Vagina (tissue), 2 donors: ENCODE results near the gene POLR2E.

Source experiments
- POLR2A ChIP-seq, 2 donors: fragments of 450-650 bp; IDR thresholded peaks; one replicate each; pipeline ENCODE4 v1.6.1; 2017; ENCODE audit warnings: antibody characterized with exemption in 2 of 2, mild to moderate bottlenecking in 2 of 2, moderate library complexity in 2 of 2
- POLR2AphosphoS5 ChIP-seq, 2 donors: sonication (generic); formaldehyde crosslinking; IDR thresholded peaks; one replicate each; pipeline ENCODE4 v1.9.0; 2017; ENCODE audit warnings: antibody characterized with exemption in 2 of 2, mild to moderate bottlenecking in 2 of 2, low read depth in 1 of 2; ENCODE audit not compliant: insufficient read depth in 1 of 2
- TF ChIP-seq, protein P1 (sequence below), 3 experiments: fragments of 450-650 bp in 2 of 3; fragments of 200-600 bp in 1 of 3; sonication (generic) in 1 of 3; IDR thresholded peaks; one replicate each; pipeline ENCODE4 v1.5.1; 2017 to 2019; ENCODE audit warnings: antibody characterized with exemption in 3 of 3, mild to moderate bottlenecking in 2 of 3, moderate library complexity in 2 of 3

DNA sequence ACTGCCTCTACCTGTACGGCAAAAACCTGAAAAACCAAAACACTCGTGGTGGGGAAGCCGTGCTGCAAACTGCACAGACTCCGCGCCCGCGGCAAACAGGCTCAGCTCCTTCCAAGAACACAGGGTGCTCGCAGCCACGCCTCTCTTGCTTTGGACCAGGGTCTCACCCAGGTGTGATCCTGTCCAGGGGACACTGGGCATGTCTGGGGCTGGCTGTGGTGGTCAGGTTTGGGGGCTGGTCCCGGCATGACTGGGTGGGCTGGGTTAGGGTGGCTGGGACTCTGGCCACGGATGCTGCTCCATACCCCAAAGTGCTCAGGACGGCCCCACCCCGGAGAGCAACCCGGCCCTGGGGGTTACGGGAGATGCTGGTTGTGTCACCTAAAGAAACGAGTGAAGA, 22.5 kb upstream of the POLR2E start:
- TF ChIP-seq, protein P1, sequence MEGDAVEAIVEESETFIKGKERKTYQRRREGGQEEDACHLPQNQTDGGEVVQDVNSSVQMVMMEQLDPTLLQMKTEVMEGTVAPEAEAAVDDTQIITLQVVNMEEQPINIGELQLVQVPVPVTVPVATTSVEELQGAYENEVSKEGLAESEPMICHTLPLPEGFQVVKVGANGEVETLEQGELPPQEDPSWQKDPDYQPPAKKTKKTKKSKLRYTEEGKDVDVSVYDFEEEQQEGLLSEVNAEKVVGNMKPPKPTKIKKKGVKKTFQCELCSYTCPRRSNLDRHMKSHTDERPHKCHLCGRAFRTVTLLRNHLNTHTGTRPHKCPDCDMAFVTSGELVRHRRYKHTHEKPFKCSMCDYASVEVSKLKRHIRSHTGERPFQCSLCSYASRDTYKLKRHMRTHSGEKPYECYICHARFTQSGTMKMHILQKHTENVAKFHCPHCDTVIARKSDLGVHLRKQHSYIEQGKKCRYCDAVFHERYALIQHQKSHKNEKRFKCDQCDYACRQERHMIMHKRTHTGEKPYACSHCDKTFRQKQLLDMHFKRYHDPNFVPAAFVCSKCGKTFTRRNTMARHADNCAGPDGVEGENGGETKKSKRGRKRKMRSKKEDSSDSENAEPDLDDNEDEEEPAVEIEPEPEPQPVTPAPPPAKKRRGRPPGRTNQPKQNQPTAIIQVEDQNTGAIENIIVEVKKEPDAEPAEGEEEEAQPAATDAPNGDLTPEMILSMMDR (IDR thresholded peaks at IDR 0.05) = no peak
- TF ChIP-seq POLR2A (IDR thresholded peaks at IDR 0.05) (no peak), POLR2AphosphoS5 (IDR thresholded peaks at IDR 0.05; ENCODE audit: insufficient read depth in 1 of 2, low read depth in 1 of 2) (no peak)
